ENCODE data around the gene PAM.

GRCh38 chr5:102845041-102845440, 89.9 kb downstream of the PAM start:
- TF ChIP-seq CTCF (IDR thresholded peaks at IDR 0.05) (no peak), POLR2A (IDR thresholded peaks at IDR 0.05) (no peak)

Measured in testis (tissue), 2 donors.